ENCODE measurements around the gene ACSL1.

ACSL1 gene

DNA sequence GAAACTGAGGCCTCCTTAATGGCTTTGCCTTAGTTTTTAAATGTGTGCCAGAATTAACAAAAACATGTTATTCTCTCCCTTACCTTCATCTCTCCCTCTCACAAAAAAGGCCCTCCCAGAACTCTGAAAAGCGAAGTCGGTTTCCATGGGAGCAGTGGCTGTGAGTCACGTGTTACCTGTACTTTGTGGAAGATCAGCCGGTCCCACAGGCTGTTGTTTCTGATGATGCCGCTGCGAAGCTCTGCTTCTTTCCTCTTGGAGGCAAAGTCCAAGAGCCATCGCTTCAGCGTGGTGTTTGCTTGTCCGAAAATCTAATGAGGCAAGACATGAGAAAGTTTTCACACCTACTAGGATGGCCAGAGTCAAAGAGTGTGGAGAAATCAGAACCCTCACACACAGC, 59.3 kb downstream of the ACSL1 start:
- no peak overlapping the region for H3K4me3 ChIP-seq (ENCODE audit: low read length)
- no peak overlapping the region for H3K9ac ChIP-seq (ENCODE audit: low read length)
- H3K27me3 ChIP-seq (replicated peaks; ENCODE audit: control insufficient read depth, insufficient read depth, low read length) = no peaks in the 10 kb centered on the region
- H3K4me1 ChIP-seq (ENCODE audit: control insufficient read depth, insufficient read depth, low read length) = peaks cover 24% of the 10 kb centered on the region
- peaks cover 95% of the 10 kb centered on the region for H3K36me3 ChIP-seq (ENCODE audit: control insufficient read depth, insufficient read depth, low read length, severe bottlenecking)
- DNase-seq (ENCODE audit: low read depth) = no peak
- no peaks in the 10 kb centered on the region for H3K9me3 ChIP-seq (ENCODE audit: control insufficient read depth, low read length)

DNA sequence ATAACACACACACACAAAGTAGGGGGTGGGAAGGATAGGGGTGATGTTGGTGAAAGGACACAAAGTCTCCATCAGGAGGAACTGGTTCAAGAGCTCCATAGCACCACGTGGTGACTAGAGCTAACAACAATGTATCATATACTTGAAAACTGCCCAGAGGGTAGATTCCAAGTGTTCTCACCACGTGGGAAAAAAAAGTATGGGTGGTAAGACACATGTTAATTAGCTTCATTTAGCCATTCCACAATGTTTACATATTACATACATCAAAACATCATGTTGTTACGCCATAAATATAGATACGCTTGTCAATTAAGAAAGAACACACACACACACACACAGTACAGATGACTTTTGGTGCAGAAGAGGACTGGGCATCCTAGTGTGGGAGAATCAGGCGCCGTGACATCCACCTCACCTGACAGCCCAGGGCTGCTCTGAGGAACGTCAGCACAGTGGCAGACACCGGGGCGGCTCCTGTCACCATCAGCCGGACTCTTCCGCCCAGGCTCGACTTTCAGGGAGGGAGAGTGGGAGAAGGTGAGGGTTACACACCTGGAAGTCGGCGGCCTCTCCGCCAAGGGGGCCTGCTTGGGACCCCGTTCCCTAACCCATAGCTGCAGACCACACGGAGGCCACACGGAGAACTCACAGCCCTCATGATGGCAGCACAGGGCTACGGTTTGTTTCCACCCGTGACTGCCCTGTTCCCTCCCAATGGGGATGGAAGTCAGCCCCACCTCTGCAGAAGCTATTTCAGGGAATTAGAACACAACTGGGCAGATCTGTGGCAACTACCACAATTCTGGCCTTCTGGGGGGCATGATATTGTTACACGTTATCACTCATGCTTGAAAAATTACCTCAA, 60.1 kb downstream of the ACSL1 start:
- no peak overlapping the region for H3K9ac ChIP-seq (ENCODE audit: low read length)
- peaks cover 32% of the 10 kb centered on the region for H3K4me1 ChIP-seq (ENCODE audit: control insufficient read depth, insufficient read depth, low read length)
- H3K27me3 ChIP-seq (replicated peaks; ENCODE audit: control insufficient read depth, insufficient read depth, low read length) = no peaks in the 10 kb centered on the region
- DNase-seq (ENCODE audit: low read depth) = no peak
- H3K4me3 ChIP-seq (ENCODE audit: low read length) = no peak overlapping the region
- peaks cover 96% of the 10 kb centered on the region for H3K36me3 ChIP-seq (ENCODE audit: control insufficient read depth, insufficient read depth, low read length, severe bottlenecking)
- no peaks in the 10 kb centered on the region for H3K9me3 ChIP-seq (ENCODE audit: control insufficient read depth, low read length)

DNA sequence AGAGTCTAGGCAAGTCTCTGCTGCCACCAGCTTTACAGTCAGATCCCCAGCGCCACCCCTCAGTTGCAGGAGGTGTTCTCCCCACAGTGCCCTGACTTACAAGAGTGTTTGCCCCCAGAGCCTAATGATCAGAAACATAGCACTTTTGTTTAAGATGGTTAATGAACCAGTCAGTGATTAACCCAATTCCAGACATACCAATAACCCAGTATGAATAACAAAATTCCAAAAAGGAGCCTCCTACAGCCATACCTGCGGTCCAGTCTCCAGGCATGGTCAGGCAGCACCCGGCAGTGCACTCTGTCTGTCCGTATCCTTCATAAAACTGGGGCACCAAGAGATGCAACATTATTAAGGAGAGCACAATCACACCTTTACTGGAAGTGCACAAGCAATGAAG, 61.2 kb downstream of the ACSL1 start:
- no peaks in the 10 kb centered on the region for H3K27me3 ChIP-seq (replicated peaks; ENCODE audit: control insufficient read depth, insufficient read depth, low read length)
- H3K4me1 ChIP-seq (ENCODE audit: control insufficient read depth, insufficient read depth, low read length) = peaks cover 43% of the 10 kb centered on the region
- no peak overlapping the region for H3K9ac ChIP-seq (ENCODE audit: low read length)

DNA sequence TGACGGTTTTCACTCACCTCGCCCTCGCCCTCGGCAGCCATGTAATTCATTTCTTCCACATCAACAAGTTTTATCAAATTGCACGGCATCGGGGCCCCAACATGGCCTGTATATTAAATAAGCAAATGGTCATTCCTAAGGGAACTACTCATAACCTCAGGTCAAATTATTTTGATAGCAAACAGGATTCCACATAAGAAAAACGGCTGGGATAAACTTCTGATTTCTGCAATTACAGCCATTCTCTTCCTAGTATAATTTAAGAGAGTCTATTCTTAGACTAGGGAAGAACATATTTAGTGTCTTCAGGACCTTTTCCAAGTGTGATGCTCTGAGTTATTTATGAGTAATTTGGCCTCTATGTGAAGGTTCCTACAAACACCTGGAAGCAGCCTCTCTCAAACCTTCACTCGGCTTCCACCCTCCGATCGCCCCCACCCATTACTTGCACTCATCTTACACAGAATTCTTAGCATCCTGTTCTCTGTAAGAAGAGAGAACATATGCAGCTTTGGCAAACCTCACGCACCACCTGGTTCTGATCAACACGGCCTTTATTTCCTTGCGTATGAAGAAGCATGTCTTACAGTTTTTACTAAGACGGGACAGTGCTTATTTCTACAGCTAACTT, 62.5 kb downstream of the ACSL1 start:
- H3K27me3 ChIP-seq (replicated peaks; ENCODE audit: control insufficient read depth, insufficient read depth, low read length) = no peaks in the 10 kb centered on the region

More for the DNA sequence above, 61.2 kb downstream of the ACSL1 start:
- DNase-seq (ENCODE audit: low read depth) = no peak
- Histone ChIP-seq H3K9me3 (ENCODE audit: control insufficient read depth, low read length) (no peaks in the 10 kb centered on the region), H3K36me3 (ENCODE audit: control insufficient read depth, insufficient read depth, low read length, severe bottlenecking) (peaks cover 99% of the 10 kb centered on the region), H3K4me3 (ENCODE audit: low read length) (no peak overlapping the region)

DNA sequence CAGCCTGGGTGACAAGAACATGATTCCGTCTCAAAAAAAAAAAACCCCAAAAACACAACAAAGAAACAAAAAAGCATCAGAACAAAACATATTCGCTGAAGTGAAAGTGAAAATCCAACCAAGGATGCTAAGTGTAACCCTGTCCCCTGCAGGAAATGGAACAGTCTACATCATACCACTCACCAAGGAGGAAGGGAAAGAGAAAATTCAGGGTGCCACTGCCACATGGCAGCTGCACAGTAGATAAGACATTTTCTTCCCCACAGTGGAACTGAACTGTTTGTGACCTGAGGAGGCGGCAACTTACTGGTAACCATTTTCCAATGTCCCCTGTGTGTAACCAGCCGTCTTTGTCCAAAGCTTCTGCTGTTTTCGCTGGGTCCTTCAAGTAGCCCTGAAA, 63.7 kb downstream of the ACSL1 start:
- H3K27me3 ChIP-seq (replicated peaks; ENCODE audit: control insufficient read depth, insufficient read depth, low read length) = no peaks in the 10 kb centered on the region
- DNase-seq (ENCODE audit: low read depth) = no peak
- peaks cover 56% of the 10 kb centered on the region for H3K4me1 ChIP-seq (ENCODE audit: control insufficient read depth, insufficient read depth, low read length)
- peaks cover 82% of the 10 kb centered on the region for H3K36me3 ChIP-seq (ENCODE audit: control insufficient read depth, insufficient read depth, low read length, severe bottlenecking)
- peak overlapping the region; percentile 53 for H3K9ac ChIP-seq (ENCODE audit: low read length)
- no peaks in the 10 kb centered on the region for H3K9me3 ChIP-seq (ENCODE audit: control insufficient read depth, low read length)
- no peak overlapping the region for H3K4me3 ChIP-seq (ENCODE audit: low read length)

More for the DNA sequence above, 62.5 kb downstream of the ACSL1 start:
- Histone ChIP-seq H3K36me3 (ENCODE audit: control insufficient read depth, insufficient read depth, low read length, severe bottlenecking) (peaks cover 86% of the 10 kb centered on the region), H3K4me1 (ENCODE audit: control insufficient read depth, insufficient read depth, low read length) (peaks cover 44% of the 10 kb centered on the region), H3K4me3 (ENCODE audit: low read length) (no peak overlapping the region), H3K9ac (ENCODE audit: low read length) (peak overlapping the region; percentile 53), H3K9me3 (ENCODE audit: control insufficient read depth, low read length) (no peaks in the 10 kb centered on the region)
- peak; percentile 63 for DNase-seq (ENCODE audit: low read depth)

DNA sequence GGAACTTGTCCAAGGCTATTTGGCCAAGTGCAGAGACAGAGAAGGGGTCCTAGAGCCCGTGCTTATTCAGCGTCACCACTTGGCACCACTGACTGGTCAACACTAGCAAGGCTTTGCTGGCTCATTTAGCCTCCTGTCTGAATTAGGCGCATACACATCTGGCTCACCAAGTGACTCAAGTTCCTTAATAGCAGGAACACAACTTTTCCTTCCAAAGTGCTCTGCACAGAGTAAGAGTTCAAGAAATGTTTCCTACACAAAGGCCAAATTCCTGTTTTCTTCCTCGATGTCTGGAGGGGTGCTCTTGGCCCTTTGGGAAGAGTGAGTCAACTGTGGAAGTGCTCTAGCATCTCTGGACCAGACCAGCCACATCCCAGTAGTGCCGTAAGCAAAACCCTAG, 65.1 kb downstream of the ACSL1 start:
- Histone ChIP-seq H3K4me3 (ENCODE audit: low read length) (peak overlapping the region; percentile 22), H3K9ac (ENCODE audit: low read length) (peak overlapping the region; percentile 18), H3K9me3 (ENCODE audit: control insufficient read depth, low read length) (no peaks in the 10 kb centered on the region), H3K36me3 (ENCODE audit: control insufficient read depth, insufficient read depth, low read length, severe bottlenecking) (peaks cover 79% of the 10 kb centered on the region), H3K4me1 (ENCODE audit: control insufficient read depth, insufficient read depth, low read length) (peaks cover 70% of the 10 kb centered on the region), H3K27me3 (replicated peaks; ENCODE audit: control insufficient read depth, insufficient read depth, low read length) (no peaks in the 10 kb centered on the region)
- no peak for DNase-seq (ENCODE audit: low read depth)

DNA sequence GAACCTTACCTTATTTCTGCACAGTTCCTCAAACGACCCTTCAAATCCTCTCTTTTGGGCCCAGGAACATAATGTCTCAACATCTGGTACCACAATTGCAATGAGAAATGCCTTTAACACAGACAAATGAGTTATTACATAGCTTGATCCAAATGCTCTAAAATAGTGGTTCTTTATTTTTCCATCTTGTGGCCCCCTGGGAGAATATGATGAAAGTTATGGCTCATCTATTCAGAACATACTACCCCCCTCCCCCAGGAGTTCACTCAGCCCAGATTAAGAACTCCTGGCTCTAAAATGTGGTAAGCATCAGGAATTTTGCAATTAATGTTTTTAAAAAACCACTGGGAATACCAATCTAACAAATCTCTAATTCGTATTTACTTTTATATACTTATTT, 68.0 kb downstream of the ACSL1 start:
- peaks cover 65% of the 10 kb centered on the region for H3K4me1 ChIP-seq (ENCODE audit: control insufficient read depth, insufficient read depth, low read length)
- H3K4me3 ChIP-seq (ENCODE audit: low read length) = peak overlapping the region; percentile 51
- peaks cover 76% of the 10 kb centered on the region for H3K36me3 ChIP-seq (ENCODE audit: control insufficient read depth, insufficient read depth, low read length, severe bottlenecking)
- DNase-seq (ENCODE audit: low read depth) = peak; percentile 61
- H3K9me3 ChIP-seq (ENCODE audit: control insufficient read depth, low read length) = no peaks in the 10 kb centered on the region
- peak overlapping the region; percentile 80 for H3K9ac ChIP-seq (ENCODE audit: low read length)
- H3K27me3 ChIP-seq (replicated peaks; ENCODE audit: control insufficient read depth, insufficient read depth, low read length) = no peaks in the 10 kb centered on the region

DNA sequence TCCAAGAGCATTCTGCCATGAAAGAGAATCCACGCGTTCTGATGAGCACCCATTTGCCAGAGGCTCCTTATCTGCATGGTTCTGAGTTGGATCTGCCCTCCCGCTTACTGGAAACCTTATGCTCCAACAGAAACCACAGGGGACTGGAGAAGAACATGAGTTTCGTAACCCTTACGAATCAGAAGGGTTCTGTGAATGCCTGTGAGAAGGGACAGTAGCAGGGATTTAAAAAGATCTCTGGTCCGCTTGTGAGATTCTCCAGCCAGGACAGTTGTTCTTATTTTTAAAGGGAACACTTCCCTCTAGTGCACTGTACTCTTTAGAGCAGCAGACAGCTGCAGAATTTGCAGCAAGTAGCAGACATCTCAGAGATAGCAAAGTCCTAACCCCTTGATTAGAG, 69.4 kb downstream of the ACSL1 start:
- Histone ChIP-seq H3K27me3 (replicated peaks; ENCODE audit: control insufficient read depth, insufficient read depth, low read length) (no peaks in the 10 kb centered on the region), H3K36me3 (ENCODE audit: control insufficient read depth, insufficient read depth, low read length, severe bottlenecking) (peaks cover 75% of the 10 kb centered on the region), H3K9ac (ENCODE audit: low read length) (peak overlapping the region; percentile 80), H3K9me3 (ENCODE audit: control insufficient read depth, low read length) (no peaks in the 10 kb centered on the region), H3K4me3 (ENCODE audit: low read length) (peak overlapping the region; percentile 51), H3K4me1 (ENCODE audit: control insufficient read depth, insufficient read depth, low read length) (peaks cover 62% of the 10 kb centered on the region)
- peak; percentile 59 for DNase-seq (ENCODE audit: low read depth)

DNA sequence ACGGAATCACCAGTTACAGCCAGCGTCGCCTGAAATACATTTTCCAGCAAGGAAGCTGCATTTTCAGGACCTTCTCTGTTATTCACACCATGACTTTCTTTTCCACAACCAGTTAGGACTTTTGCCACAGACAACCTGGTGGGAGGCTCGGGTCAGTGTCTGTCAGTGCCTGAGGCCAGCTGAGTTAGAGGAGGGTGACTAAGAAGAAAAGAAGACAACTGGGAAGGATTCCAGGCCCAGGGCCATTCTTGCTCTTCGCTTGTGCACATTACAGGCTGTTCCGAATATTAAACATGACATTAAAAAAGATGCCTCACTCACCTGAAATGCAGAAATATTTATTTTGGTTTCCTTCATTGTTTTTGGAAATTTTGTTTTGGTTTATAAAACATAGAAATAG, 70.5 kb downstream of the ACSL1 start:
- peaks cover 51% of the 10 kb centered on the region for H3K4me1 ChIP-seq (ENCODE audit: control insufficient read depth, insufficient read depth, low read length)
- peak; percentile 77 for DNase-seq (ENCODE audit: low read depth)

DNA sequence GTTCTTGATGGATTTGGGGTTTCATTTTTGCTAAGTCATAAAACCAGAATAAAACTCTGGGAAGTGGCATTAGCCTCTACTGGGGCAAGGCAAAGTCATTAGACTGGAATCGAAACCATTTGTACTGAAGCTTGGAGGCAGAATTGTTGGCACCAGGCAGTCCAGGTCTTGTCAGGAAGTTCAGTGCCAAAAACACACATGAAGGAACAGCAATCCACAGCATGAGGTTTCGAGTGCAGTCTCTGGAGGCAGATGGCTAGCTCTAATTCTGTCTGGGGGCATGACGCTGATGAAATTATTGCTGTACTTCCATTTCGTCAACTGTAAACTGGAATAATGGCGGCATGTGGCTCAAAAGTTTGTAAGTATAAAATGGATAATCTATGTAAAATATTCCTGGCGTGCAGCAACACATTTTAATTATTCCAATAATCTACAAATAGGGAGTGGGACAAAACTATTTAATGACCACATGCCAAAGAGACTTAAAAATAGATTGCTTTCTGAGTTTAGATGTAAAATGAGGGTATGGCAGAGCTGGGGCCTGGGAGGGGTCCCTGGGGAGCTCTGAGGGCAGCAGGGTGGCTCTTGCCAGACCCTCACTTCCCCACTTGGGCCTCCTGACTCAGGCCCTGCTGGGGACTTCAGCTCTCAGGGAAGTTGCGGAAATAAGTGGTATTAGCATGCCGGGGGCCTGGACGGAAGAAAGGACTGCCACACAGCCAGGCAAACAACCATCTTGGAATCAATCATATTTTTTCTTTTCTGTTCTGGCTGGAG, 73.1 kb downstream of the ACSL1 start:
- Histone ChIP-seq H3K36me3 (ENCODE audit: control insufficient read depth, insufficient read depth, low read length, severe bottlenecking) (peaks cover 55% of the 10 kb centered on the region), H3K4me3 (ENCODE audit: low read length) (no peak overlapping the region), H3K27me3 (replicated peaks; ENCODE audit: control insufficient read depth, insufficient read depth, low read length) (no peaks in the 10 kb centered on the region), H3K9ac (ENCODE audit: low read length) (no peak overlapping the region), H3K4me1 (ENCODE audit: control insufficient read depth, insufficient read depth, low read length) (peaks cover 46% of the 10 kb centered on the region), H3K9me3 (ENCODE audit: control insufficient read depth, low read length) (no peaks in the 10 kb centered on the region)
- no peak for DNase-seq (ENCODE audit: low read depth)

More for the DNA sequence above, 70.5 kb downstream of the ACSL1 start:
- no peaks in the 10 kb centered on the region for H3K27me3 ChIP-seq (replicated peaks; ENCODE audit: control insufficient read depth, insufficient read depth, low read length)
- peak overlapping the region; percentile 80 for H3K9ac ChIP-seq (ENCODE audit: low read length)
- H3K9me3 ChIP-seq (ENCODE audit: control insufficient read depth, low read length) = no peaks in the 10 kb centered on the region
- peaks cover 64% of the 10 kb centered on the region for H3K36me3 ChIP-seq (ENCODE audit: control insufficient read depth, insufficient read depth, low read length, severe bottlenecking)
- peak overlapping the region; percentile 51 for H3K4me3 ChIP-seq (ENCODE audit: low read length)

DNA sequence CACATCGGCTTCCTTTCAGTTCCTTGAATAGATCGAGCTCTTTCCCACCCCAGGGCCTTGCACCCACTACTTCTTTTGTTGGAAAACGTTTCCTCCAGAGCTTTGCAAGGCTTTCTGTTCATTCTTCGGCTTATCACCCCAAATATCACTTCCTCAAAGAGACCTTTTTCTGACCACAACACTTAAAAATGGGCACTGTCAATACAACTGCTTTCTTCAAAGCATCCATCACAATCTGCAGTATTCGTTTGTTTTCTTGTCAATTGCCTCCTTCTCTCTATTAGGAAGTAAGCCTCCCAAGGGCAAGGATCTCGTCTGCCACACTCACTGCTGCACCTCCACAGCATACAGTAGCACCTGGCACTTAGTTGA, 74.2 kb downstream of the ACSL1 start:
- no peaks in the 10 kb centered on the region for H3K9me3 ChIP-seq (ENCODE audit: control insufficient read depth, low read length)
- peaks cover 46% of the 10 kb centered on the region for H3K4me1 ChIP-seq (ENCODE audit: control insufficient read depth, insufficient read depth, low read length)
- no peak overlapping the region for H3K4me3 ChIP-seq (ENCODE audit: low read length)
- no peaks in the 10 kb centered on the region for H3K27me3 ChIP-seq (replicated peaks; ENCODE audit: control insufficient read depth, insufficient read depth, low read length)
- peaks cover 44% of the 10 kb centered on the region for H3K36me3 ChIP-seq (ENCODE audit: control insufficient read depth, insufficient read depth, low read length, severe bottlenecking)
- DNase-seq (ENCODE audit: low read depth) = no peak
- no peak overlapping the region for H3K9ac ChIP-seq (ENCODE audit: low read length)
